GM18873 (cell line): ENCODE data around the gene B3GNT7.

ENCODE experiments used
- ATAC-seq: cut with Tn5 transposase; IDR thresholded peaks from one replicate; pipeline ENCODE4 v1.9.1; 2021; ENCODE audit warnings: mild to moderate bottlenecking, moderate library complexity, moderate number of reproducible peaks; ENCODE audit not compliant: unreplicated experiment, low FRiP score

The B3GNT7 gene

GRCh38 chr2:231383416-231384108, 11.9 kb upstream of the B3GNT7 start:
- ATAC-seq, result no peak

- no peak for ATAC-seq
These were observed 11.4 kb upstream of the B3GNT7 start for GRCh38 chr2:231384109-231384435.

- ATAC-seq, result no peak
These were observed 10.5 kb upstream of the B3GNT7 start for GRCh38 chr2:231384970-231385369.

GRCh38 chr2:231385429-231385828, 10.1 kb upstream of the B3GNT7 start:
- ATAC-seq, result no peak

GRCh38 chr2:231386446-231386845, 9.1 kb upstream of the B3GNT7 start:
- no peak for ATAC-seq

GRCh38 chr2:231387904-231388724, 7.4 kb upstream of the B3GNT7 start:
- ATAC-seq, result no peak

GRCh38 chr2:231388725-231389346, 6.7 kb upstream of the B3GNT7 start:
- ATAC-seq, result no peak

GRCh38 chr2:231390667-231391066, 4.8 kb upstream of the B3GNT7 start:
- ATAC-seq, result no peak

GRCh38 chr2:231391981-231392380, 3.5 kb upstream of the B3GNT7 start:
- ATAC-seq, result no peak

- no peak for ATAC-seq
These were observed 2.9 kb upstream of the B3GNT7 start for GRCh38 chr2:231392431-231393148.

GRCh38 chr2:231393149-231394131, 2.1 kb upstream of the B3GNT7 start:
- ATAC-seq, result peak; percentile 42

- ATAC-seq, result peak; percentile 39
These were observed 1.0 kb upstream of the B3GNT7 start for GRCh38 chr2:231394211-231395141.

GRCh38 chr2:231396058-231396821, 730 bp downstream of the B3GNT7 start:
- no peak for ATAC-seq

GRCh38 chr2:231397011-231397927, 1.8 kb downstream of the B3GNT7 start:
- ATAC-seq, result no peak

- no peak for ATAC-seq
These were observed 2.4 kb downstream of the B3GNT7 start for GRCh38 chr2:231397928-231398294.

GRCh38 chr2:231398585-231398984, 3.1 kb downstream of the B3GNT7 start:
- no peak for ATAC-seq
